HG03045 (cell line): ENCODE measurements around the gene AGRN.
"Not testable (repeated sequence)": the region's sequence is repeated elsewhere in the genome, so short reads cannot be mapped to it uniquely, and the experiment has no call there.

Experiments used
- ATAC-seq: cut with Tn5 transposase; IDR thresholded peaks from one replicate; pipeline ENCODE4 v1.9.1; 2021; ENCODE audit warnings: mild to moderate bottlenecking, moderate library complexity; ENCODE audit not compliant: unreplicated experiment

Gene AGRN

DNA sequence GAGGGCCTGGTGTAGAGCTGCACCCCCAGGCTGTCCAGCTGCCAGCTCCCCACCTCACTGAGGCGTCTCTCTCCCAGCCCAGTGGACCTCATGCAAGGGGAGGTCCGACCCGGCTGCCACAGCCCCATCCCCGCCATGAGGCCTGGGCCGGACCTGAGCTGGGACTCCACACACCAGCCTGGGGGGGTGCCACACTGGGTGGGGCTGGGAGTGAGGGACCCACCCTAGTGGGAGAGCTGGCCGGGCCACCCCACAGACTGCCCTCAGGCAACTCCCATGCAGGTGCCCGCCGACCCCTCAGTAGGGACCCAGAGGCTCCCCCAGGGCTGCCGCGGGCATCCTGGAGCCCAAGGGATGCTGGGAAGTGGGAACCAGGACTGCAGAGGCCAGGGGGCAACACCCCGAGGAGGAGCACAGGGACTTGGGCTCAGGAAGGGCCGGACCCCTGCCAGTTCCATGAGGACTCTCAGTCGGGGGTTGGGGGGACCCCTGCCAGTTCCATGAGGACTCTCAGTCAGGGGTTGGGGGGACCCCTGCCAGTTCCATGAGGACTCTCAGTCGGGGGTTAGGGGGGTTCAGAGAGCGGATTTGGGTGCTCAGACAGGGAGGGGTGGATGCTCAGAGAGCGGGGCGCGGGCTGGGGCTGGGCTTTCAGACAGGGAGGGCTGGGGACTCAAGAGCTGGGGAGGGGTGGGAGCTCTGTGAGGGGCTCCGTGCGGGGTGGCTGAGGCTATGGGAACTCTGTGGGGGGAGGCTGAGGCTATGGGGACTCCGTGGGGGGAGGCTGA is 55.4 kb downstream of the AGRN start:
- ATAC-seq, result no peak

GRCh38 chr1:1077396-1077795 is 57.5 kb downstream of the AGRN start:
- not testable (repeated sequence) for ATAC-seq

- peak; percentile 40 for ATAC-seq
Observed at GRCh38 chr1:1079408-1080121, 59.6 kb downstream of the AGRN start.

GRCh38 chr1:1080122-1080757 is 60.3 kb downstream of the AGRN start:
- ATAC-seq, result peak; percentile 36

DNA sequence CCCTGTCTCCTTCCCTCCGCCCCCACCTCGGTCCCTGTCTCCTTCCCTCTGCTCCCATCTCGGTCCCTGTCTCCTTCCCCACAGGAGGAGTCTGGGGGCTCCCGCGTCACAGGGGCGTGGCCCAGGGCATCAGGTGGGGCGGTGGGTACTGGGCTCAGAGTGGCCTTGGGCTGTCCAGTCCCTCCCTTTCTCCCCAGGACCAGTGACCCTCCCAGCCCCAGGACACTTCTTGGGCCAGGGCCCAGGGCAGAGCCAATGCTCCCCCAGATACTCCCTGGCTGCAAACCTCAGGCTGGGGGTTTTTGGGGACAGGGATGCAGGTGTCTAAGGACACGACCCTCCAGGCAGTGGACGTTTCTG is 61.0 kb downstream of the AGRN start:
- ATAC-seq, result no peak

GRCh38 chr1:1081311-1082238 is 61.7 kb downstream of the AGRN start:
- ATAC-seq, result no peak

DNA sequence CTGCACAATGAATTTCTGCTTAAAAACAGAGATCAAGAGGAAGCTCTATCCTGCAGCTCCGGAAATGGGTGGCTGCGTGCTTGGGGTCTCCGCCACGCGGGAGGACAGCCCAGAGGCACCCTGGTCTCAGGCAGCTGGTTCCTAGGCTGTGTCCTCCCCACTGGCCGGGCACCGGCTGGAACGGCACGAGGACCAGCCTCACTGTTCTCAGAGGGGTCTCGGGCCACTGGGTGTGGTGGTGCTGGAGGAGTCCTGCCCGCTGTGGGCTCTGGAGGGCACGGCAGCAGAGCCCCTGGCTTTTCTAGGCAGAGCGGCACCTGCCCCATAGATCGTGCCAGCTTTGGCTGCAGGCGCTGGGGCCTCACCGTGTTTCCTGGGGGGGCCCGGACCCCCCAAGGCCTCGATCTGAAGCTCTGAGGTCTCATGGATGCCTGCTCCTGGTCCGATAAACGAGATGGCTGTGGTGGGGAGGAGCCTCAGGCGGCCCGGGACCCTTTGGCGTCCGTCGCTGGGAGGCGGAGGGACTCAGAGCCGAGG is 62.4 kb downstream of the AGRN start:
- ATAC-seq, result no peak

- no peak for ATAC-seq
Observed at GRCh38 chr1:1082776-1083415, 63.0 kb downstream of the AGRN start.

DNA sequence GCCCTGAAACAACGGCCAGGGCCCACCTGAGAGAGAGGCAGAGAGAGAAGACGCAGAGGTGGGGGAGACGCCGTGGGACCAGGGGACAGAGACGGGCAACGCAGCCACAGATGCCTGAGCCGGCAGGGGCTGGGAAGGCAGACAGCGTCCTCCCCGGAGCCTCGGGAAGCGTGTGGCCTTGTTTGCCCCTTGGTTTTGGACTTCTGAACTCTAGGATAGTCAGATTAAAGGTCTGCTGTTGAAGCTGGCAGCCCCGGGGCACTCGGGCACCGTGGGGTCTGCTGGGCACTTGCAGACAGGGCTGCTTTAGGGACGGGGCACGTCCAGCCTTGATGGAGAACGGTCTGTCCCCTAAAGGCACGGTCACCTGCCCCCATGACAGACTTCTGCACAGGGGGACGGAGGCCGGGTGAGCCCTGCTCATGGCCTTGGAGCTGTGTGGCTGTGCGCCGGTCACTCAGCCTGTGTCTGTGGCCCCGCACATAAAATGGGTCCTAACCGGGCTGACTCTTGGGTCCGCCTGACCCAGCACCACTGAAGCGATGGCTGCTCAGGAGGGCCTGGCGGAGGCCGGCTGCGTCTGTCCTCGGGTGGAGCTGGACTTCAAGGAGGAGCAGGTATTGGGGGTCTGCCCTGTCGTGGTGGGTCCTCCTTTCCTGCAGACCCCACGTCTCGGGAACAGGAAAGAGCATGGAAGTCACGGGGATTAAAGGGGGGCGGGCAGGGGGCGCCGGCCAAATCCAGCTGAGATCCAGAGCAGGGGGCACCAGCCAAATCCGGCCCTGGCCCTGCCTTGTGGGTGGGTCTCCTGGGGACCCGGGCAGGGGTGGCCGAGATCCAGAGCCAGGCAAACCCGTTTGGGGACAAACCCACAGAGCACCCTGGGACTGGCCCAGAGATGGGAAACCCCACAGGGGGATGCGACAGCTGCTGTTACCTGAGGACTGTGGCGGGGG is 63.8 kb downstream of the AGRN start:
- no peak for ATAC-seq

- ATAC-seq, result no peak
Observed at GRCh38 chr1:1084372-1085170, 64.7 kb downstream of the AGRN start.

DNA sequence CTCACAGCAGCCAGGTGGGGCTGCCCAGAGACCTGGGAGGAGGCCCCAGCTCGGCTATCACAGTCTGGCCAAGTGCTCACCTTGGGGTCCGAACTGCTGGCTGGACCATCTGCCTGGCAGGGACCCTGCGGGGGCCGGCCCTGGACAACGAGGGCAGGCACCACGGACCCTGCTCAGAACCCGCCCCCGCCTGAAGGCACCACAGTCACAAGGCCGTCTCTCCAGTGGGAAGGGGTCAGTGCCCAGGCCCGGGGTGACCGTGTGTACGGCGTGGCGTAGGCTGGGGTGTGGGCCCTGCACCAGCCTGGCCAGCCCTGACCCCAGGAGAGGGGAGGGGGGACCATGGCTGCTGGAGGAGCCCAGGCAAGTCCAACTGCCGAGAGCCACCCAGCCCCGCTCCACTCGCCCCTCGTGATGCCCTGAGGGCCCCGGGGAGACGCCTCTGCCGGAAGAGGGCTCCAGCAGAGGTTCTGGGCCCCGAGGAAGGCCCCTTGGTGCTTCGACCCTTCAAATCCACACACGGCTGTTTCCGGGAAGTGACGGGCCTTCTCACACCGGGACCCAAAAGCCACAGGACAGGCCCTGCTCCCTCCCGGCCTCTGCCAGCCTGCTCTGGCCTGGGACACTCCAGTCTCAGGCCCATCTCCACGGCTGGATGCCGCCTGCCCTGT is 65.4 kb downstream of the AGRN start:
- no peak for ATAC-seq

GRCh38 chr1:1085911-1086841 is 66.3 kb downstream of the AGRN start:
- ATAC-seq, result no peak

GRCh38 chr1:1086911-1087341 is 67.0 kb downstream of the AGRN start:
- no peak for ATAC-seq

DNA sequence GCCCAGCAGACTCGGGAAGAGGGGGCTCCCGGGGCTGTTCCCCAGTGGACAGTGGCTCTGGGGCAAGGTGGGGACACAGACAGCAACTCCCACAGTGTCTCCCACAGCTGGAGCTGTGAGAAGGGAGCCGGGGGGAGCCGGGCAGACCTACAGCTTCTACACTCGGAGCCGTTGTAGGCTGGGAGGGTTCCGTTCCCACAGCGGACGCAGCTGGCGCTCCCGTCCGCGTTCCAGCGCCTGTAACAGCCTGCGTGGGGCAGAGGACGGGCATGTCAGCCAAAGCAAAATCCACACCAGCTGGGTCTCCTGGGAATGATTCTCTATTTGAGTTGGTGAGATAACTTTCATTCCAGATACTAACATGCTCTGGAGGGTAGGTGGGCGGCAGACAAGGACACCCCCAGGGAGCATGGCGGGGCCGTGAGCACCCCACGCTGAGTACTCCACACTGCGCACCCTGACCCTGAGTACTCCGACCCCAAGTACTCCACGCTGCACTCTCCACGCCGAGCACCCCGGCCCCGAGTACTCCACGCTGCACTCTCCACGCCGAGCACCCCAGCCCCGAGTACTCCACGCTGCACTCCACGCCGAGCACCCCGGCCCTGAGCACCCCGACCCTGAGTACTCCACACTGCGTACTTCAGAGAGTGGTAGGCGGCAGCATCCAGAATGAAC is 67.6 kb downstream of the AGRN start:
- ATAC-seq, result no peak

DNA sequence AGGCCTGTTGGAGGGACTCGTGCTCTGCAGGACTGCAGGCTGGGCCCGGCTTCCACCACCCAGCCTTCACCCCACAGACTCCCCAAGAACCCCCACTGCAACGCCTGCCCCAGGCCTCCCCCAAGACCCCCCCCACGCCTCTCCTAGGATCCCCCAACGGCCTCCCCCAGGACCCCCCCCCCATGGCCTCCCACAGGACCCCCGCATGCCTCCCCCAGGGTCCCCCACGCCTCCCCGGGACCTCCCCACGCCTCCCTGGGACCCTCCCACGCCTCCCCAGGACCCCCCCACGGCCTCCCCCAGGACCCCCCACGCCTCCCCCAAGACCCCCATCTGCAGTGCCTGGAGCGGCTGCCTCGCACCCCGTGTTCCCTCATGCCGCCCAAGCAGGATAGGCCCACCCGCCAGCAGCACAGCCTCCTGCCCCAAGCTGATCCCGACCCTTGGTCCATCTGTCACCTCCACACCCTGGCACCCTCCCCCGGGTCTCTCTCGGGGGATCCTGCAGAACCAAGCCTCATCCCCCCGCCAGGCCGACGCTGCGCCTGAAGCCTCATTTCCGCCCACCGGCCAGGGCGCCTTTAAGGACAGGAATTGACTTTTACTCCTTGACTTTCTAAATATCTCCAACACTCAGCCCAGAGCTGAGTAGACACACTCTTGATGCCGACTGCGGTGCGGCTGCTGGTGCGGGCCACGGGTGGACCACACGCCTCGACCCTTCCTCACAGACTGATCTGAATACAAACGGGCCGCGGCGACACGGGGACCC is 68.3 kb downstream of the AGRN start:
- no peak for ATAC-seq
